ENCODE results near the gene TLE2. TPM values are rescaled to one million over a fixed set of nuclear protein-coding genes. Genes with fewer than 3 reads are reported as not detected.
"Not testable (repeated sequence)": the region's sequence is repeated elsewhere in the genome, so short reads cannot be mapped to it uniquely, and the experiment has no call there.

The TLE2 gene
- total RNA-seq, 2 donors from 2014 or later: 2.5 to 3.5 TPM

GRCh38 chr19:2982561-2982960, 46.5 kb downstream of the TLE2 start:
- ATAC-seq (replicated peaks): no peak
- no peaks in the 10 kb centered on the region for H3K9me3 Mint-ChIP-seq
- H3K27me3 Mint-ChIP-seq: peaks cover 17% of the 10 kb centered on the region
- no peaks in the 10 kb centered on the region for H3K36me3 Mint-ChIP-seq (ENCODE audit: low read depth)
- no peak overlapping the region for H3K27ac Mint-ChIP-seq
- no peaks in the 10 kb centered on the region for H3K4me1 Mint-ChIP-seq
- H3K4me3 Mint-ChIP-seq: no peak overlapping the region

DNA sequence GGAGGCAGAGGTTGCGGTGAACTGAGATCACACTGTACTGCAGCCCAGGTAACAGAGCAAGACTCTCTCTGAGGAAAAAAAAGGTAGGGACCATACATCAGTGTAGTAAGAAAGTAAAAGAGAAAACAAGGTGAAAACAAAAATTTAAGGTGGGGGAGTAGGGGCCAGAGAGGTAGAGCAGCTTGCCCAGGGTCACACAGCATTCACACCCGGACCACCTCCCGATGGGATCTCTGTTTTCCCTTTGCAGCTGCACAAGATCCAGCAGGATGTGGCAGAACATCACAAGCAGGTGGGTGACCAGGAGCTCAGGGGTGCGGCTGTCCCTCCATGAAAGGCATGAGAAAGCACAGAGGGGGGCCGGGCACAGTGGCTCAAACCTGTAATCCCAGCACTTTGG, 47.2 kb downstream of the TLE2 start:
- Mint-ChIP-seq H3K9me3 (no peaks in the 10 kb centered on the region), H3K27me3 (peaks cover 17% of the 10 kb centered on the region), H3K4me1 (no peaks in the 10 kb centered on the region), H3K36me3 (ENCODE audit: low read depth) (no peaks in the 10 kb centered on the region), H3K27ac (no peak overlapping the region), H3K4me3 (no peak overlapping the region)
- no peak for ATAC-seq (replicated peaks)

- H3K4me3 Mint-ChIP-seq: no peak overlapping the region
- peaks cover 21% of the 10 kb centered on the region for H3K27me3 Mint-ChIP-seq
- H3K36me3 Mint-ChIP-seq (ENCODE audit: low read depth): no peaks in the 10 kb centered on the region
- no peaks in the 10 kb centered on the region for H3K9me3 Mint-ChIP-seq
- H3K27ac Mint-ChIP-seq: no peak overlapping the region
- no peaks in the 10 kb centered on the region for H3K4me1 Mint-ChIP-seq
- no peak for ATAC-seq (replicated peaks)
These were observed 50.3 kb downstream of the TLE2 start for GRCh38 chr19:2978772-2979171.

DNA sequence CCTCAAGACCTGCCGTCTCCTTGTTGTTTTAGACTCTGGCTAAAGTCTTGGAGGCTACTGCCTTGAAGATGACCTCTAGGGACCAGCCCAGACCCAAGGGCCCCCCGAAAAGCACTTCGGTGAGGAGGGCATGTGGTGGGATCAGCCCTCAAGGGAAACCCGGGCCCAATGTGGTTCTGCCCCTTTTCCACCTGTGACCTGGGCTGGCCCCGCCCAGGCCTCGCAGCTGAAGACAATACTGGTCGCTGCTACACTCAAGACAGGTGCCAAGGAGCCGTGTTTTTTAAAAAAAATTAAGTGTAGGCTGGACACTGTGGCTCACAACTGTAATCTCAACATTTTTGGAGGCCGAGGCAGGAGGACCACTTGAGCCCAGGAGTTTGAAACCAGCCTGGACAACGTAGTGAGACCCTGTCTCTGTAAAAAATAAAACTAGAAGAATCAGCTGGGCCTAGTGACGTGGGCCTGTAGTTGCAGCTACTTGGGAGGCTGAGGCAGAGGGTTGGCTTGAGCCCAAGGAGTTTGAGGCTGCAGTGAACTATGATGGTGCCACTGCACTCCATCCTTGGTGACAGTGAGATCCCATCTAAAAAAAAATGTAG, 50.8 kb downstream of the TLE2 start:
- Mint-ChIP-seq H3K27me3 (peaks cover 17% of the 10 kb centered on the region), H3K36me3 (ENCODE audit: low read depth) (no peaks in the 10 kb centered on the region), H3K9me3 (no peaks in the 10 kb centered on the region), H3K4me3 (peak overlapping the region; percentile 88), H3K27ac (no peak overlapping the region), H3K4me1 (no peaks in the 10 kb centered on the region)
- ATAC-seq (replicated peaks): no peak

- Mint-ChIP-seq H3K27me3 (peaks cover 13% of the 10 kb centered on the region), H3K4me3 (peak overlapping the region; percentile 88), H3K36me3 (ENCODE audit: low read depth) (no peaks in the 10 kb centered on the region), H3K9me3 (no peaks in the 10 kb centered on the region), H3K4me1 (no peaks in the 10 kb centered on the region), H3K27ac (no peak overlapping the region)
- no peak for ATAC-seq (replicated peaks)
These were observed 51.3 kb downstream of the TLE2 start for GRCh38 chr19:2977746-2978138.

- H3K9me3 Mint-ChIP-seq: no peaks in the 10 kb centered on the region
- peak within 1 kb of the TSS; percentile 76 for H3K27ac Mint-ChIP-seq
- no peaks in the 10 kb centered on the region for H3K36me3 Mint-ChIP-seq (ENCODE audit: low read depth)
- peaks cover 13% of the 10 kb centered on the region for H3K27me3 Mint-ChIP-seq
- H3K4me1 Mint-ChIP-seq: no peaks in the 10 kb centered on the region
- peak; percentile 100 for ATAC-seq (replicated peaks)
- H3K4me3 Mint-ChIP-seq: peak within 1 kb of the TSS; percentile 88
These were observed 51.9 kb downstream of the TLE2 start, which contains the start of gene TLE6 for GRCh38 chr19:2977001-2977745. Gene TLE6 (plus strand): TSS chr19:2977564. CDS start chr19:2978234, 670 bp downstream.

DNA sequence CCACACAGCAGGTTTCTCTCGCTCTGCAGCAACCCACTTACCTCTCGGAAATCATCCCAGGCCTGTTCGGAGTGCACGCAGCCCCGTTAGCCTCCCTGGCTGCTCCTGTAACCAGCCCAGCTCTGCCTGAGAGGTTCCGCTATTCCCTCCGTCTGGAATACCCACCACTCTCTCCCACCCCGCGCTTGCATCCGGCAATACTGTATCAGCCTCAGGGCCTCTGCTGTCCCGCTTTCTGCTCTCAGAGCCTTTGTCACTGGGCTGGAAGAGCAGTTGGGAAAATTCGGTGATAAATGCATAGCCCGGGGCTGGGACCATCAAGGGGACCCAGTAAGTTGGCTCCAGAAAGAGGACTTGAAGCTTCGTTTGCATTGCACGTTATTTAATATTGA, 52.5 kb downstream of the TLE2 start:
- ATAC-seq (replicated peaks): no peak
- Mint-ChIP-seq H3K4me1 (no peaks in the 10 kb centered on the region), H3K9me3 (no peaks in the 10 kb centered on the region), H3K27ac (peak overlapping the region; percentile 76), H3K4me3 (peak overlapping the region; percentile 88), H3K36me3 (ENCODE audit: low read depth) (no peaks in the 10 kb centered on the region), H3K27me3 (peaks cover 8% of the 10 kb centered on the region)

DNA sequence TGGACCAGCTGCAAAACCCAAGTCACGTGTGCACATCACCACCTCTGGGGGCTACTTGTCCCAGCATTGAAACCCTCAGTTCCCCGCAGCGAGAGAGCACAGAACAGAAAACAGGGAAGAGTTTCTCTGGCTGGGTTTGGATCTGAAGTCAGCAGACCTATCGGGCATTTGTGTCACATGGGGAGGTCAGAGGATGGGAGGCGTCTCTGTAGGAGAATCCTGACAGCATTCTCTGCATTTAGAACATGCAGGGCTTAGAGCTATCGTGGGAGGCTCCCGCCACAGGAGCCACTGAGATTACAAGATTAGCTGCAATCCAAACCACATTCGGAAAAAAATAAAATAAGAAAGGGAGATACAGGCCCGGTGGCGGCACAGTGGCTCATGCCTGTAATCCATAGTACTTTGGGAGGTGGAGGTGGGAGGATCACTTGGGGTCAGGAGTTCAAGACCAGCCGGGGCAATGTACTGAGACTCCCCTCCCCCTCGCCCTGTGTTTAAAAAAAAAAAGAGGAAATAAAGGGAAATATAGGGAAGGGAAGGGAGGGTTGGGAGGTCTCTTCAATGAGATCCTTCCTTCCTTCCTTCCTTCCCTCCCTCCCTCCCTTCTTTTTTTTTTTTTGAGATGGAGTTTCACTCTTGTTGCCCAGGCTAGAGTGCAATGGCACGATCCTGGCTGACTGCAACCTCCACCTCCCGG, 54.6 kb downstream of the TLE2 start:
- no peaks in the 10 kb centered on the region for H3K36me3 Mint-ChIP-seq (ENCODE audit: low read depth)
- no peak for ATAC-seq (replicated peaks)
- no peak overlapping the region for H3K27ac Mint-ChIP-seq
- no peaks in the 10 kb centered on the region for H3K4me1 Mint-ChIP-seq
- peaks cover 4% of the 10 kb centered on the region for H3K27me3 Mint-ChIP-seq
- H3K9me3 Mint-ChIP-seq: no peaks in the 10 kb centered on the region
- no peak overlapping the region for H3K4me3 Mint-ChIP-seq

DNA sequence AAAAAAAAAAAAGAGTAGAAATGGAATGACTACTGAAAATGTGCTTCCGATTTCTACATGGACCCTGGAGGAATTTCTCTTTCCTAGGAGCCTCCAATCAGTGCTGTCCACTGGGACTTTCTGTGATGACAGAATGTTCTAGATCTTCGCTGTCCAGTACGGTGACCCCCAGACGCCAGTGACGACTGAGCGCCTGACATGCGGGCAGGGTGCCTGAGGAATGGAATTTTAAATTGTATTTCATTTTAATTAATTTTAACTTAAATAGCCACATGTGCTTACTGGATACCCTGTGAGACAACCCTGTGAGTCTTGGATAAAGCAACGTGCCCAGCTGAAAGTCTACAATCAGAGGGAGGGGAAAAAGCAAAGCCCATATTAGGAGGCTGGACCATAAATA, 55.9 kb downstream of the TLE2 start:
- Mint-ChIP-seq H3K4me1 (no peaks in the 10 kb centered on the region), H3K27ac (no peak overlapping the region), H3K36me3 (ENCODE audit: low read depth) (no peaks in the 10 kb centered on the region), H3K9me3 (no peaks in the 10 kb centered on the region), H3K4me3 (no peak overlapping the region), H3K27me3 (peaks cover 4% of the 10 kb centered on the region)
- no peak for ATAC-seq (replicated peaks)

- Mint-ChIP-seq H3K4me1 (no peaks in the 10 kb centered on the region), H3K27ac (no peak overlapping the region), H3K27me3 (peaks cover 4% of the 10 kb centered on the region), H3K4me3 (no peak overlapping the region), H3K36me3 (ENCODE audit: low read depth) (no peaks in the 10 kb centered on the region), H3K9me3 (no peaks in the 10 kb centered on the region)
- no peak for ATAC-seq (replicated peaks)
These were observed 58.8 kb downstream of the TLE2 start for GRCh38 chr19:2970201-2970835.

- no peaks in the 10 kb centered on the region for H3K27me3 Mint-ChIP-seq
- H3K9me3 Mint-ChIP-seq: no peaks in the 10 kb centered on the region
- no peak for ATAC-seq (replicated peaks)
- H3K4me3 Mint-ChIP-seq: no peak overlapping the region
- no peaks in the 10 kb centered on the region for H3K4me1 Mint-ChIP-seq
- no peak overlapping the region for H3K27ac Mint-ChIP-seq
- no peaks in the 10 kb centered on the region for H3K36me3 Mint-ChIP-seq (ENCODE audit: low read depth)
These were observed 60.0 kb downstream of the TLE2 start for GRCh38 chr19:2969104-2969504.

- no peak for ATAC-seq (replicated peaks)
- H3K27me3 Mint-ChIP-seq: no peaks in the 10 kb centered on the region
- no peaks in the 10 kb centered on the region for H3K4me1 Mint-ChIP-seq
- H3K27ac Mint-ChIP-seq: no peak overlapping the region
- H3K4me3 Mint-ChIP-seq: no peak overlapping the region
- H3K36me3 Mint-ChIP-seq (ENCODE audit: low read depth): no peaks in the 10 kb centered on the region
- H3K9me3 Mint-ChIP-seq: no peaks in the 10 kb centered on the region
These were observed 61.1 kb downstream of the TLE2 start for GRCh38 chr19:2967972-2968371.

- no peak for ATAC-seq (replicated peaks)
- Mint-ChIP-seq H3K36me3 (ENCODE audit: low read depth) (no peaks in the 10 kb centered on the region), H3K4me1 (no peaks in the 10 kb centered on the region), H3K27me3 (no peaks in the 10 kb centered on the region), H3K27ac (no peak overlapping the region), H3K9me3 (no peaks in the 10 kb centered on the region), H3K4me3 (no peak overlapping the region)
These were observed 64.2 kb downstream of the TLE2 start for GRCh38 chr19:2964874-2965273.

- H3K4me3 Mint-ChIP-seq; ATAC-seq (replicated peaks); H3K27me3 Mint-ChIP-seq; H3K36me3 Mint-ChIP-seq (ENCODE audit: low read depth); H3K4me1 Mint-ChIP-seq; H3K9me3 Mint-ChIP-seq; H3K27ac Mint-ChIP-seq: not testable (repeated sequence)
These were observed 65.4 kb downstream of the TLE2 start for GRCh38 chr19:2963631-2964030.

GRCh38 chr19:2963122-2963521, 66.0 kb downstream of the TLE2 start:
- ATAC-seq (replicated peaks): no peak
- no peaks in the 10 kb centered on the region for H3K9me3 Mint-ChIP-seq
- no peak overlapping the region for H3K4me3 Mint-ChIP-seq
- no peaks in the 10 kb centered on the region for H3K36me3 Mint-ChIP-seq (ENCODE audit: low read depth)
- no peak overlapping the region for H3K27ac Mint-ChIP-seq
- no peaks in the 10 kb centered on the region for H3K4me1 Mint-ChIP-seq
- no peaks in the 10 kb centered on the region for H3K27me3 Mint-ChIP-seq
